ENCODE results near the gene FAM181B.
A peak's percentile ranks its signal among the peaks of the same experiment; 100 is the strongest.

FAM181B gene

GRCh38 chr11:82734120-82734479 lies 436 bp upstream of the FAM181B start:
- TF ChIP-seq CTCF (conservative IDR thresholded peaks at IDR 0.05; ENCODE audit: low read depth, low read length): no peak
- no peak for DNase-seq (ENCODE audit: low read depth)
- no peak overlapping the region for H3K4me3 ChIP-seq (ENCODE audit: low read depth, low read length)

GRCh38 chr11:82732734-82733443 lies 775 bp downstream of the FAM181B start:
- peak overlapping the region; percentile 44 for H3K4me3 ChIP-seq (ENCODE audit: low read depth, low read length)
- no peak for DNase-seq (ENCODE audit: low read depth)
- no peak for TF ChIP-seq CTCF (conservative IDR thresholded peaks at IDR 0.05; ENCODE audit: low read depth, low read length)

- no peak for DNase-seq (ENCODE audit: low read depth)
- H3K4me3 ChIP-seq (ENCODE audit: low read depth, low read length): no peak overlapping the region
- TF ChIP-seq CTCF (conservative IDR thresholded peaks at IDR 0.05; ENCODE audit: low read depth, low read length): no peak
Observed at GRCh38 chr11:82732348-82732733, 1.3 kb downstream of the FAM181B start.

GRCh38 chr11:82731691-82732277 lies 1.9 kb downstream of the FAM181B start:
- DNase-seq (ENCODE audit: low read depth): no peak
- no peak overlapping the region for H3K4me3 ChIP-seq (ENCODE audit: low read depth, low read length)
- no peak for TF ChIP-seq CTCF (conservative IDR thresholded peaks at IDR 0.05; ENCODE audit: low read depth, low read length)

- no peak overlapping the region for H3K4me3 ChIP-seq (ENCODE audit: low read depth, low read length)
- no peak for TF ChIP-seq CTCF (conservative IDR thresholded peaks at IDR 0.05; ENCODE audit: low read depth, low read length)
- DNase-seq (ENCODE audit: low read depth): no peak
Observed at GRCh38 chr11:82730754-82731153, 2.9 kb downstream of the FAM181B start.

- H3K4me3 ChIP-seq (ENCODE audit: low read depth, low read length): no peak overlapping the region
- DNase-seq (ENCODE audit: low read depth): no peak
- TF ChIP-seq CTCF (conservative IDR thresholded peaks at IDR 0.05; ENCODE audit: low read depth, low read length): no peak
Observed at GRCh38 chr11:82730286-82730685, 3.4 kb downstream of the FAM181B start.

- TF ChIP-seq CTCF (conservative IDR thresholded peaks at IDR 0.05; ENCODE audit: low read depth, low read length): no peak
- DNase-seq (ENCODE audit: low read depth): no peak
Observed at GRCh38 chr11:82724026-82724425, 9.6 kb downstream of the FAM181B start.

More at GRCh38 chr11:82724026-82724425, 9.6 kb downstream of the FAM181B start:
- H3K4me3 ChIP-seq (ENCODE audit: low read depth, low read length): no peak overlapping the region

All from choroid plexus epithelial cell (primary cell).